GM12878 (cell line): ENCODE measurements around the gene SMAGP. TPM values are rescaled to one million over a fixed set of nuclear protein-coding genes. Genes with fewer than 3 reads are reported as not detected.
A peak's percentile ranks its signal among the peaks of the same experiment; 100 is the strongest.
"Not testable (repeated sequence)": the region's sequence is repeated elsewhere in the genome, so short reads cannot be mapped to it uniquely, and the experiment has no call there.

Experiments used
- ATAC-seq: fragments of 200-7000 bp; cut with Tn5 transposase; 3 replicates; pipeline ENCODE4 v1.9.1; 2020; ENCODE audit warnings: mild to moderate bottlenecking, moderate library complexity
- BruUV-seq: library from RNA; stranded (reverse); fragments of 400-500 nt; replicated peaks from 2 replicates; lab custom pipeline; 2021; lab: Mats Ljungman, UMichigan
- CTCF ChIA-PET: fragments of 300-600 bp; sonication (Branson Sonifier 250); formaldehyde crosslinking; extraction: SDS; loops from one replicate; lab custom pipeline; 2021; ENCODE audit warnings: inconsistent platforms; lab: Yijun Ruan, JAX
- POLR2A ChIA-PET: fragments of 350-600 bp; formaldehyde crosslinking; extraction: SDS; loops from one replicate; lab custom pipeline; 2021; ENCODE audit warnings: inconsistent platforms; lab: Charles Lee
- RAD21 ChIA-PET: fragments of 300-600 bp; sonication (Branson Sonifier 250); formaldehyde crosslinking; loops from one replicate; lab custom pipeline; 2023; ENCODE audit warnings: antibody characterized with exemption; ENCODE audit not compliant: unreplicated experiment; lab: Charles Lee
- SMC1A ChIA-PET: fragments of 300-600 bp; sonication (Branson Sonifier 250); formaldehyde crosslinking; loops from one replicate; lab custom pipeline; 2023; ENCODE audit not compliant: unreplicated experiment, uncharacterized antibody; lab: Charles Lee
- DNase-seq: peaks from one replicate; pipeline ENCODE4 v3.0.0-alpha.2; 2011; ENCODE audit warnings: low read depth, low spot score
- FAIRE-seq: peaks from 3 replicates; lab custom pipeline; 2011; peaks lifted over from hg19 to GRCh38; lab: Jason Lieb, UNC
- H2AFZ ChIP-seq: 2 replicates; pipeline ENCODE4 v1.6.0; 2011; ENCODE audit warnings: low read depth, low read length, control low read depth; ENCODE audit not compliant: control insufficient read depth
- H3K27ac ChIP-seq: 2 replicates; pipeline ENCODE4 v1.5.1; 2011; ENCODE audit warnings: control low read depth; ENCODE audit not compliant: control insufficient read depth, insufficient read depth
- H3K27me3 ChIP-seq, 2 experiments: replicated peaks in 1 of 2; 2 replicates each; pipeline versions ENCODE4 v1.6.0 to v1.6.1; 2011; ENCODE audit warnings: low read length in 1 of 2; ENCODE audit not compliant: control insufficient read depth in 2 of 2, insufficient read depth in 2 of 2
- H3K36me3 ChIP-seq, 2 experiments: 2 replicates each; pipeline ENCODE4 v1.5.1; 2011; ENCODE audit warnings: low read length in 1 of 2; ENCODE audit not compliant: control insufficient read depth in 2 of 2, insufficient read depth in 2 of 2
- H3K4me1 ChIP-seq: 2 replicates; pipeline ENCODE4 v1.6.1; 2011; ENCODE audit warnings: mild to moderate bottlenecking, low read length, moderate library complexity, mixed read lengths; ENCODE audit not compliant: control insufficient read depth, insufficient read depth
- H3K4me2 ChIP-seq: 2 replicates; pipeline ENCODE4 v1.6.0; 2011; ENCODE audit warnings: control low read depth; ENCODE audit not compliant: control insufficient read depth, insufficient read depth
- H3K4me3 ChIP-seq: fragments of 200-600 bp; sonication (generic); 2 replicates; pipeline ENCODE4 v1.5.1; 2016
- H3K79me2 ChIP-seq: 2 replicates; pipeline ENCODE4 v1.6.0; 2011; ENCODE audit warnings: low read length; ENCODE audit not compliant: control insufficient read depth, insufficient read depth
- H3K9ac ChIP-seq: 2 replicates; pipeline ENCODE4 v1.8.0; 2011; ENCODE audit warnings: low read length, control low read depth, mixed read lengths; ENCODE audit not compliant: control insufficient read depth, insufficient read depth
- H3K9me3 ChIP-seq: replicated peaks from 3 replicates; pipeline ENCODE4 v1.5.1; 2011; ENCODE audit warnings: mild to moderate bottlenecking, low read length; ENCODE audit not compliant: control insufficient read depth, insufficient read depth
- H4K20me1 ChIP-seq: 2 replicates; pipeline ENCODE4 v1.6.0; 2011; ENCODE audit not compliant: control insufficient read depth, insufficient read depth
- IKZF2 ChIP-seq, 2 experiments: fragments of 450-650 bp; IDR thresholded peaks; 2 replicates each; pipeline ENCODE4 v1.6.1; 2017; ENCODE audit warnings: mild to moderate bottlenecking in 2 of 2, moderate library complexity in 2 of 2
- MTA2 ChIP-seq: fragments of 450-650 bp; IDR thresholded peaks from 2 replicates; pipeline ENCODE4 v1.6.1; 2016; ENCODE audit warnings: low read depth, mild to moderate bottlenecking, moderate library complexity
- MXI1 ChIP-seq: fragments of 150-350 bp; IDR thresholded peaks from 2 replicates; pipeline ENCODE4 v1.6.1; 2011; ENCODE audit warnings: low read depth, mild to moderate bottlenecking, inconsistent platforms, low read length, improper control_type of control experiment
- RUNX3 ChIP-seq: IDR thresholded peaks from 2 replicates; pipeline ENCODE4 v1.6.1; 2012; ENCODE audit warnings: low read length, inconsistent platforms
- WGBS: methylation state at CpG from one replicate; pipeline ENCODE4 v1.1.6; 2016; ENCODE audit warnings: low lambda C conversion rate; ENCODE audit not compliant: insufficient replicate concordance, insufficient coverage; ENCODE audit errors: missing lambda C conversion rate; 5-methylcytosine and 5-hydroxymethylcytosine counted together
- in situ Hi-C: fragments of 300-500 bp; cut with MboI; formaldehyde crosslinking; loops from 9 replicates; pipeline ENCODE4 v1.14.3; 2018; ENCODE audit warnings: mixed read lengths
- intact Hi-C: fragments of 100-400 bp; cut with micrococcal nuclease; formaldehyde crosslinking; loops from one replicate; pipeline ENCODE4 v1.14.2; 2022; ENCODE audit not compliant: unreplicated experiment
- polyA plus RNA-seq, 11 experiments: library from polyadenylated mRNA; depleted of rRNA in 4 of 11; unstranded in 6 of 11; stranded (reverse) in 5 of 11; fragments of >200 nt; fragmentation: Nextera tagmentation in 4 of 11; fragmentation: Illumina TruSeq in 1 of 11; extraction: Ambion mirVana in 4 of 11; extraction: Trizol in 1 of 11; gene quantifications; 1 replicate in 1 of 11; 2 replicates in 10 of 11; pipeline versions ENCODE4 v1.2.1 to v1.2.3, GENCODE V29; 2011 to 2016; ENCODE audit warnings: inconsistent platforms in 2 of 11, missing spikeins in 2 of 11, low read depth in 1 of 11
- total RNA-seq, 4 experiments: library from RNA; depleted of rRNA in 3 of 4; stranded (reverse); fragments of >200 nt in 3 of 4; fragmentation: Illumina TruSeq in 1 of 4; extraction: Trizol in 1 of 4; gene quantifications; 2 replicates each; pipeline versions ENCODE4 v1.2.1 to v1.2.3, GENCODE V29; 2013 to 2021

SMAGP gene
- total and polyA plus RNA-seq, 10 of the 15 experiments (the other 5 are each of a cell fraction or from before 2014, with no cell fraction given), result 0.42 to 7.1 (median 3.9) TPM

DNA sequence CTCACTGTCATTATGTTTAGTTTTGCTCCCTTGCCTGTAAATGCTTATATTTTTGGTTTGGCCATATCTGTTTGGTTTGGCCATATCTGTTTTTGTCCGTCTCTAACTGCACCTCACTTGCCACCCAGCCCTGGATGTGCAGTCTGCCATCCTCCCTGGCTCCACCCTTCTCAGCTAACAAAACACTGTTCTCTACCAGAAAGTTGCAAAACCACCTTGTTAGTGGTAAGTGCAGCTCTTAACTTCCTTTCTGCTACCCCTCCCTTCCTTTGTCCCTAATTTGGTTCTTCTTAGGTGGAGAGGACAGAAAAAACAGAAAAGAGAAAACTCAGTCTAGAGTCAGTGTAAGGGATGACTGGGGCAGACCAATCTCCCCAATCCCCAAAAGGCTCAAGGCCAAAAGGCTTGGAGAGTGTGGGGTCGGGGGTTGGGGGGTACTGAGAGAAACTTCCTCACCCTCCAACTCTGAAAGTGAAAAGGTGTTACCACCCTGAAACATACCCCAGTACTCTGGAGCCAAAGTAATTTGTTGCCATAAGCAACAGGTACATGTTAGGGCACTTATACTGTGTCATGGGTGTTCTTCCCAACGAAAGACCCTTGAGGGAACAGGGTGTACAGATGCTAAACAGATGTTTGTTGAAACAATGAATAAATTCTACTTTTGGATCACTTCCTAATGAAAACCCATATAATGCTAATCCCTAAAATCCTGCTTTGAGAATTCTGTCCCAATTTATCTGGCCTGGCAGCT, 48.8 kb upstream of the SMAGP start:
- POLR2A ChIA-PET, result interaction anchor here (0.5 kb wide), 1 partner anchor 302 kb away, joined by 4 read pairs; no protein-coding TSS in a partner anchor
- peak; percentile 62 for ATAC-seq
- intact Hi-C loops, result no loop called here

GRCh38 chr12:51318057-51318806, 48.0 kb upstream of the SMAGP start:
- Histone ChIP-seq H3K4me1 (peaks cover 36% of the 10 kb centered on the region), H3K79me2 (peaks cover 20% of the 10 kb centered on the region)
- ATAC-seq, in situ Hi-C loops, H3K4me2 ChIP-seq, H2AFZ ChIP-seq, H4K20me1 ChIP-seq, DNase-seq, H3K36me3 ChIP-seq, FAIRE-seq, H3K9me3 ChIP-seq, H3K27ac ChIP-seq, H3K9ac ChIP-seq, H3K27me3 ChIP-seq, BruUV-seq, H3K4me3 ChIP-seq, intact Hi-C loops: not testable (repeated sequence)
- POLR2A ChIA-PET, result interaction anchor here (0.6 to 0.7 kb wide), 3 partner anchors 229 to 1214 kb away, joined by 3 to 4 read pairs (median 3); no protein-coding TSS in a partner anchor
- CTCF ChIA-PET, result interaction anchor here (0.6 to 1.5 kb wide), 6 partner anchors 9 to 553 kb away, joined by 3 to 12 read pairs (median 3); partner anchors contain the start of gene DAZAP2
- SMC1A ChIA-PET, result interaction anchor here (0.6 to 7.3 kb wide), 8 partner anchors 9 to 301 kb away, joined by 3 to 58 read pairs (median 4); no protein-coding TSS in a partner anchor
- RAD21 ChIA-PET, result interaction anchor here (0.6 to 3.1 kb wide), 3 partner anchors 23 to 332 kb away, joined by 3 to 22 read pairs (median 4); partner anchors contain the start of gene LETMD1
- WGBS, result 80% methylated on average over 7 of the region's 8 CpGs

More for the DNA sequence above, 48.8 kb upstream of the SMAGP start:
- no peaks in the 10 kb centered on the region for H3K36me3 ChIP-seq
- 0 out of 2 replicates have a peak overlapping the region, but pooled peaks have one; percentile 2 for H3K9ac ChIP-seq
- peaks cover 28% of the 10 kb centered on the region for H3K79me2 ChIP-seq
- RAD21 ChIA-PET, result interaction anchor here (0.6 to 3.1 kb wide), 4 partner anchors 13 to 333 kb away, joined by 3 to 22 read pairs (median 4); partner anchors contain the start of gene LETMD1
- TF ChIP-seq MXI1 (no peak), RUNX3 (peak; percentile 16; the same call in 1 of the 2 replicates), MTA2 (peak; percentile 60), IKZF2 (IDR thresholded peaks at IDR 0.05) (peak in 1 of 2 experiments; percentile 23; a peak in 1 of 4 replicates)
- TF ChIP-seq, all 136 proteins: peak for 3
- BruUV-seq, result no TSS peak
- peak overlapping the region; percentile 70 for H3K4me2 ChIP-seq
- H4K20me1 ChIP-seq, result no peaks in the 10 kb centered on the region
- H3K27me3 ChIP-seq, result no peaks in the 10 kb centered on the region
- DNase-seq, result peak; percentile 59
- H3K4me3 ChIP-seq, result no peak overlapping the region
- WGBS, result 12% methylated on average over 3 of the region's 3 CpGs
- FAIRE-seq, result no peak
- H2AFZ ChIP-seq, result no peak overlapping the region
- H3K9me3 ChIP-seq, result no peaks in the 10 kb centered on the region
- peak overlapping the region; percentile 62 for H3K27ac ChIP-seq
- H3K4me1 ChIP-seq, result peaks cover 36% of the 10 kb centered on the region
- ChIA-PET SMC1A (interaction anchor here (0.6 to 7.3 kb wide), 10 partner anchors 8 to 301 kb away, joined by 3 to 58 read pairs (median 4); no protein-coding TSS in a partner anchor), CTCF (interaction anchor here (0.7 to 4.1 kb wide), 5 partner anchors 9 to 554 kb away, joined by 3 to 54 read pairs (median 4); no protein-coding TSS in a partner anchor)
- in situ Hi-C loops, result no loop called here
